Stimulated activated CD4-positive, alpha-beta T cell treated with anti-CD3 and anti-CD28 coated beads, Interleukin-2, amount 100 ng/mL, for 4 hours (primary cell): Measurements from ENCODE around the gene PELI2.

Source experiments
- DNase-seq: peaks from one replicate; pipeline ENCODE4 v3.0.0-alpha.2; 2020; ENCODE audit warnings: low read depth

PELI2 gene

GRCh38 chr14:56244138-56244789 is 126.1 kb downstream of the PELI2 start:
- DNase-seq: no peak

- DNase-seq: no peak
Measured at GRCh38 chr14:56247495-56248200, 129.4 kb downstream of the PELI2 start.

- no peak for DNase-seq
Measured at GRCh38 chr14:56248442-56248841, 130.2 kb downstream of the PELI2 start.

- DNase-seq: no peak
Measured at GRCh38 chr14:56261046-56261445, 142.8 kb downstream of the PELI2 start.

- no peak for DNase-seq
Measured at GRCh38 chr14:56262530-56262929, 144.3 kb downstream of the PELI2 start.

GRCh38 chr14:56268039-56268438 is 149.8 kb downstream of the PELI2 start:
- no peak for DNase-seq

GRCh38 chr14:56268673-56269072 is 150.5 kb downstream of the PELI2 start:
- DNase-seq: no peak

- DNase-seq: no peak
Measured at GRCh38 chr14:56270921-56271320, 152.7 kb downstream of the PELI2 start.

- DNase-seq: no peak
Measured at GRCh38 chr14:56271970-56272369, 153.8 kb downstream of the PELI2 start.

GRCh38 chr14:56273155-56273554 is 154.9 kb downstream of the PELI2 start:
- no peak for DNase-seq

- DNase-seq: no peak
Measured at GRCh38 chr14:56273951-56274350, 155.7 kb downstream of the PELI2 start.

- no peak for DNase-seq
Measured at GRCh38 chr14:56274556-56274955, 156.3 kb downstream of the PELI2 start.

GRCh38 chr14:56276108-56276507 is 157.9 kb downstream of the PELI2 start:
- DNase-seq: no peak

- no peak for DNase-seq
Measured at GRCh38 chr14:56278383-56278782, 160.2 kb downstream of the PELI2 start.

- no peak for DNase-seq
Measured at GRCh38 chr14:56280843-56281242, 162.6 kb downstream of the PELI2 start.

- DNase-seq: no peak
Measured at GRCh38 chr14:56282179-56282578, 164.0 kb downstream of the PELI2 start.

GRCh38 chr14:56284641-56285040 is 166.4 kb downstream of the PELI2 start:
- no peak for DNase-seq

GRCh38 chr14:56289155-56289554 is 170.9 kb downstream of the PELI2 start:
- no peak for DNase-seq

GRCh38 chr14:56290195-56290594 is 172.0 kb downstream of the PELI2 start:
- no peak for DNase-seq

- DNase-seq: no peak
Measured at GRCh38 chr14:56292970-56293369, 174.8 kb downstream of the PELI2 start.

- no peak for DNase-seq
Measured at GRCh38 chr14:56293506-56293905, 175.3 kb downstream of the PELI2 start.

GRCh38 chr14:56294128-56294527 is 175.9 kb downstream of the PELI2 start:
- DNase-seq: no peak

- no peak for DNase-seq
Measured at GRCh38 chr14:56295743-56296142, 177.5 kb downstream of the PELI2 start.

- no peak for DNase-seq
Measured at GRCh38 chr14:56297449-56297848, 179.2 kb downstream of the PELI2 start.
